ENCODE results near the gene CDT1.

Gene CDT1

GRCh38 chr16:88856828-88857727, 53.5 kb downstream of the CDT1 start, which contains the start of the genes GALNS and TRAPPC2L:
GALNS (minus strand) TSS chr16:88856947; CDS start chr16:88856877, 70 bp downstream.
TRAPPC2L (plus strand) TSS chr16:88857127; CDS start chr16:88857151, 24 bp downstream.
- DNase-seq (ENCODE audit: low read depth): peak; percentile 98

DNA sequence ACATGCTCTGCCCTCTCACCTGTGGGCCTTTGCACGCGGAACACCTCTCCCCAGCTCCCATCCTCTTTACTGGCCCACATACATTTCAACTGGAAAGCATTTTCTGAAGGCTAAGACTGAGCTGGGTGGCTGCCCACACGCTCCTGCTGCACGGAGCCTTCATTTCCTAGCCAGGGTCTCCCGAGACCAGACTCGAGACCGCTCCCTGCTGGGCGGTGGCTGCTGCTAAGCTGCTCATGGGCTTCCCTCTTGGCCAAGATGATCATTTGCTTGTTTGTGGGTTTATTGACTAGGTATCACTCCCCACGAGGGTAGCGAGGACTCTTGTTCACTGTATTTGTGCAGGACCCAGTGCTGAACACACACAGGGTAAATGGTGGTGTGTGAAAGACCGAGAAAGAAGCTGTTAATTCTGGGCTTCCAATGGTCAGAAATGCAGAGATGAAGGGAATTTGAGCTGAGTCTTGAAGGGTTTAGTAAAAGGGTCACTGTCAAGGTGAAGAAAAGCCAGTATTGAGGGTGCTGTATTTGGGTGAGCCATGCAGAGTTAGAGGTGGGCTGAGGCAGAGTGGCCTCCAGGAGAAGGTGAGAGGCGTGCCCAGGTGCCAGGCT, 54.2 kb downstream of the CDT1 start:
- DNase-seq (ENCODE audit: low read depth): peak; percentile 55

Data from stimulated activated CD8-positive, alpha-beta memory T cell treated with anti-CD3 and anti-CD28 coated beads, Interleukin-7, amount 100 ng/mL, for 24 hours (primary cell).